DMS53 (cell line): ENCODE measurements around the gene GPATCH8.
"Not testable (repeated sequence)": the region's sequence is repeated elsewhere in the genome, so short reads cannot be mapped to it uniquely, and the experiment has no call there.

ENCODE experiments used
- DNase-seq: peaks from one replicate; lab custom pipeline; 2025; lab: John Stamatoyannopoulos, UW

Gene GPATCH8

GRCh38 chr17:44503147-44504029, at the start of gene GPATCH8:
TSS of gene GPATCH8 (minus strand) at chr17:44503406. CDS start at chr17:44503370, 36 bp downstream.
- peak; percentile 99 for DNase-seq

GRCh38 chr17:44552361-44552760, 49.2 kb upstream of the GPATCH8 start:
- DNase-seq = no peak

GRCh38 chr17:44549686-44550085, 46.5 kb upstream of the GPATCH8 start:
- DNase-seq = no peak

- DNase-seq = no peak
Observed at GRCh38 chr17:44548376-44549230, 45.4 kb upstream of the GPATCH8 start.

GRCh38 chr17:44547625-44548267, 44.5 kb upstream of the GPATCH8 start:
- DNase-seq = no peak

GRCh38 chr17:44546671-44547606, 43.7 kb upstream of the GPATCH8 start:
- DNase-seq = no peak

GRCh38 chr17:44543905-44544523, 40.8 kb upstream of the GPATCH8 start:
- DNase-seq = no peak

GRCh38 chr17:44543213-44543904, 40.2 kb upstream of the GPATCH8 start:
- no peak for DNase-seq

GRCh38 chr17:44541884-44542581, 38.8 kb upstream of the GPATCH8 start:
- no peak for DNase-seq

- no peak for DNase-seq
Observed at GRCh38 chr17:44540246-44541084, 37.3 kb upstream of the GPATCH8 start.

- no peak for DNase-seq
Observed at GRCh38 chr17:44539673-44540072, 36.5 kb upstream of the GPATCH8 start.

GRCh38 chr17:44537922-44538321, 34.7 kb upstream of the GPATCH8 start:
- not testable (repeated sequence) for DNase-seq

GRCh38 chr17:44536090-44536953, 33.1 kb upstream of the GPATCH8 start:
- no peak for DNase-seq

GRCh38 chr17:44533533-44534246, 30.5 kb upstream of the GPATCH8 start:
- peak; percentile 94 for DNase-seq

- DNase-seq = no peak
Observed at GRCh38 chr17:44530896-44531418, 27.8 kb upstream of the GPATCH8 start.

GRCh38 chr17:44529864-44530263, 26.7 kb upstream of the GPATCH8 start:
- peak; percentile 23 for DNase-seq

- DNase-seq = no peak
Observed at GRCh38 chr17:44527954-44528353, 24.7 kb upstream of the GPATCH8 start.
